GM18951 (cell line): ENCODE results near the gene FMN1.

Experiments
- POLR2A ChIP-seq: IDR thresholded peaks from 4 replicates; pipeline ENCODE4 v1.6.1; 2011; ENCODE audit warnings: mild to moderate bottlenecking; ENCODE audit not compliant: insufficient read length, insufficient read depth; ENCODE audit errors: extremely low read depth
- in situ Hi-C: fragments of 300-500 bp; cut with MboI; formaldehyde crosslinking; loops from one replicate; pipeline ENCODE4 v1.12.0; 2022; ENCODE audit warnings: low sequenced_read_pairs, mixed read lengths, inconsistent platforms; ENCODE audit not compliant: unreplicated experiment

FMN1 gene

GRCh38 chr15:33030315-33030714, 164.2 kb downstream of the FMN1 start:
- in situ Hi-C loops, result no loop called here
- TF ChIP-seq POLR2A, result no peak

GRCh38 chr15:33029109-33029652, 165.3 kb downstream of the FMN1 start:
- no peak for TF ChIP-seq POLR2A
- in situ Hi-C loops, result no loop called here

- in situ Hi-C loops, result no loop called here
- no peak for TF ChIP-seq POLR2A
These were observed 166.0 kb downstream of the FMN1 start for GRCh38 chr15:33028495-33028894.

GRCh38 chr15:33027306-33028035, 167.0 kb downstream of the FMN1 start:
- in situ Hi-C loops, result no loop called here
- TF ChIP-seq POLR2A, result no peak

- in situ Hi-C loops, result no loop called here
- no peak for TF ChIP-seq POLR2A
These were observed 167.9 kb downstream of the FMN1 start for GRCh38 chr15:33026614-33027013.

- TF ChIP-seq POLR2A, result no peak
- in situ Hi-C loops, result no loop called here
These were observed 171.9 kb downstream of the FMN1 start for GRCh38 chr15:33022629-33023028.

- no peak for TF ChIP-seq POLR2A
- in situ Hi-C loops, result no loop called here
These were observed 172.6 kb downstream of the FMN1 start for GRCh38 chr15:33021806-33022389.

- no peak for TF ChIP-seq POLR2A
- in situ Hi-C loops, result no loop called here
These were observed 175.0 kb downstream of the FMN1 start for GRCh38 chr15:33019354-33019981.

- in situ Hi-C loops, result no loop called here
- TF ChIP-seq POLR2A, result no peak
These were observed 178.0 kb downstream of the FMN1 start for GRCh38 chr15:33016405-33017024.

GRCh38 chr15:33014586-33014985, 179.9 kb downstream of the FMN1 start:
- TF ChIP-seq POLR2A, result no peak
- in situ Hi-C loops, result no loop called here

- in situ Hi-C loops, result no loop called here
- no peak for TF ChIP-seq POLR2A
These were observed 180.6 kb downstream of the FMN1 start for GRCh38 chr15:33013827-33014445.

GRCh38 chr15:33011976-33012375, 182.5 kb downstream of the FMN1 start:
- TF ChIP-seq POLR2A, result no peak
- in situ Hi-C loops, result no loop called here

- TF ChIP-seq POLR2A, result no peak
- in situ Hi-C loops, result no loop called here
These were observed 184.9 kb downstream of the FMN1 start for GRCh38 chr15:33009603-33010002.
